BLaER1 (cell line): ENCODE measurements around the gene NTRK3.

ENCODE experiments used
- H3K27ac ChIP-seq: shearing (Covaris generic); formaldehyde crosslinking; 2 replicates; pipeline ENCODE4 v1.8.1; 2022
- H3K27me3 ChIP-seq: shearing (Covaris generic); formaldehyde crosslinking; 2 replicates; pipeline ENCODE4 v1.8.1; 2022
- H3K36me3 ChIP-seq: shearing (Covaris generic); formaldehyde crosslinking; 2 replicates; pipeline ENCODE4 v1.8.1; 2022
- H3K4me1 ChIP-seq: shearing (Covaris generic); formaldehyde crosslinking; 2 replicates; pipeline ENCODE4 v1.8.1; 2022
- H3K4me2 ChIP-seq: shearing (Covaris generic); formaldehyde crosslinking; 2 replicates; pipeline ENCODE4 v1.8.1; 2022
- H3K4me3 ChIP-seq: shearing (Covaris generic); formaldehyde crosslinking; 2 replicates; pipeline ENCODE4 v1.8.1; 2022
- H3K9ac ChIP-seq: shearing (Covaris generic); formaldehyde crosslinking; 2 replicates; pipeline ENCODE4 v1.8.1; 2022
- H3K9me3 ChIP-seq: shearing (Covaris generic); formaldehyde crosslinking; 2 replicates; pipeline ENCODE4 v1.8.1; 2022
- H4K20me1 ChIP-seq: shearing (Covaris generic); formaldehyde crosslinking; 2 replicates; pipeline ENCODE4 v1.8.1; 2022
- Cebpa-rat ChIP-seq: shearing (Covaris generic); IDR thresholded peaks from 2 replicates; pipeline ENCODE4 v1.8.1; 2022

NTRK3 gene

GRCh38 chr15:88282614-88283013, 26.1 kb upstream of the NTRK3 start:
- peaks cover 25% of the 10 kb centered on the region for H3K27me3 ChIP-seq

GRCh38 chr15:88276821-88277410, 20.4 kb upstream of the NTRK3 start:
- Histone ChIP-seq H4K20me1 (no peaks in the 10 kb centered on the region), H3K4me2 (no peak overlapping the region), H3K27ac (no peak overlapping the region), H3K4me1 (peaks cover 13% of the 10 kb centered on the region), H3K4me3 (no peak overlapping the region), H3K27me3 (no peaks in the 10 kb centered on the region), H3K36me3 (no peaks in the 10 kb centered on the region), H3K9ac (no peak overlapping the region), H3K9me3 (no peaks in the 10 kb centered on the region)
- no peak for TF ChIP-seq Cebpa-rat

More at GRCh38 chr15:88282614-88283013, 26.1 kb upstream of the NTRK3 start:
- no peaks in the 10 kb centered on the region for H3K36me3 ChIP-seq
- no peak overlapping the region for H3K27ac ChIP-seq
- no peaks in the 10 kb centered on the region for H4K20me1 ChIP-seq
- H3K9me3 ChIP-seq, result no peaks in the 10 kb centered on the region
- H3K9ac ChIP-seq, result no peak overlapping the region
- no peak for TF ChIP-seq Cebpa-rat
- no peak overlapping the region for H3K4me3 ChIP-seq
- no peaks in the 10 kb centered on the region for H3K4me1 ChIP-seq
- no peak overlapping the region for H3K4me2 ChIP-seq

GRCh38 chr15:88275804-88276203, 19.3 kb upstream of the NTRK3 start:
- no peaks in the 10 kb centered on the region for H3K9me3 ChIP-seq
- H3K27ac ChIP-seq, result no peak overlapping the region
- H3K4me2 ChIP-seq, result no peak overlapping the region
- no peaks in the 10 kb centered on the region for H3K27me3 ChIP-seq
- no peak overlapping the region for H3K9ac ChIP-seq
- H4K20me1 ChIP-seq, result no peaks in the 10 kb centered on the region
- peaks cover 13% of the 10 kb centered on the region for H3K4me1 ChIP-seq
- no peaks in the 10 kb centered on the region for H3K36me3 ChIP-seq
- TF ChIP-seq Cebpa-rat, result no peak
- H3K4me3 ChIP-seq, result no peak overlapping the region

- Histone ChIP-seq H3K9me3 (no peaks in the 10 kb centered on the region), H3K36me3 (no peaks in the 10 kb centered on the region), H3K9ac (no peak overlapping the region), H4K20me1 (no peaks in the 10 kb centered on the region), H3K27ac (no peak overlapping the region), H3K4me1 (peaks cover 13% of the 10 kb centered on the region), H3K4me2 (no peak overlapping the region), H3K27me3 (no peaks in the 10 kb centered on the region), H3K4me3 (no peak overlapping the region)
- TF ChIP-seq Cebpa-rat, result no peak
These were observed 18.3 kb upstream of the NTRK3 start for GRCh38 chr15:88274553-88275460.

- Histone ChIP-seq H3K27ac (no peak overlapping the region), H3K4me2 (peak overlapping the region; percentile 64)
These were observed 15.9 kb upstream of the NTRK3 start for GRCh38 chr15:88272421-88272820.

GRCh38 chr15:88269356-88270062, 13.0 kb upstream of the NTRK3 start:
- H3K36me3 ChIP-seq, result no peaks in the 10 kb centered on the region
- no peak overlapping the region for H3K4me2 ChIP-seq
- H3K27me3 ChIP-seq, result no peaks in the 10 kb centered on the region

More at GRCh38 chr15:88272421-88272820, 15.9 kb upstream of the NTRK3 start:
- TF ChIP-seq Cebpa-rat, result no peak
- no peaks in the 10 kb centered on the region for H3K36me3 ChIP-seq
- H3K4me3 ChIP-seq, result no peak overlapping the region
- no peak overlapping the region for H3K9ac ChIP-seq
- H3K27me3 ChIP-seq, result no peaks in the 10 kb centered on the region
- H4K20me1 ChIP-seq, result no peaks in the 10 kb centered on the region
- no peaks in the 10 kb centered on the region for H3K9me3 ChIP-seq
- H3K4me1 ChIP-seq, result peaks cover 13% of the 10 kb centered on the region

GRCh38 chr15:88267720-88268119, 11.2 kb upstream of the NTRK3 start:
- Histone ChIP-seq H3K27me3 (no peaks in the 10 kb centered on the region), H3K4me2 (no peak overlapping the region), H3K9ac (no peak overlapping the region), H3K9me3 (no peaks in the 10 kb centered on the region), H4K20me1 (no peaks in the 10 kb centered on the region), H3K36me3 (no peaks in the 10 kb centered on the region), H3K4me3 (no peak overlapping the region), H3K27ac (no peak overlapping the region), H3K4me1 (peaks cover 7% of the 10 kb centered on the region)
- no peak for TF ChIP-seq Cebpa-rat

More at GRCh38 chr15:88269356-88270062, 13.0 kb upstream of the NTRK3 start:
- Histone ChIP-seq H3K4me3 (no peak overlapping the region), H3K9ac (no peak overlapping the region), H3K9me3 (no peaks in the 10 kb centered on the region), H3K4me1 (peaks cover 13% of the 10 kb centered on the region), H3K27ac (no peak overlapping the region), H4K20me1 (no peaks in the 10 kb centered on the region)
- TF ChIP-seq Cebpa-rat, result no peak

- no peaks in the 10 kb centered on the region for H3K36me3 ChIP-seq
- no peak for TF ChIP-seq Cebpa-rat
- no peaks in the 10 kb centered on the region for H4K20me1 ChIP-seq
- H3K9ac ChIP-seq, result no peak overlapping the region
- H3K27ac ChIP-seq, result no peak overlapping the region
- H3K9me3 ChIP-seq, result no peaks in the 10 kb centered on the region
- no peaks in the 10 kb centered on the region for H3K4me1 ChIP-seq
- no peak overlapping the region for H3K4me2 ChIP-seq
- H3K4me3 ChIP-seq, result no peak overlapping the region
- no peaks in the 10 kb centered on the region for H3K27me3 ChIP-seq
These were observed 9.6 kb upstream of the NTRK3 start for GRCh38 chr15:88266170-88266569.

GRCh38 chr15:88264622-88265021, 8.1 kb upstream of the NTRK3 start:
- Histone ChIP-seq H3K36me3 (no peaks in the 10 kb centered on the region), H4K20me1 (no peaks in the 10 kb centered on the region), H3K27ac (no peak overlapping the region), H3K4me3 (no peak overlapping the region), H3K9ac (no peak overlapping the region), H3K9me3 (no peaks in the 10 kb centered on the region), H3K27me3 (peaks cover 4% of the 10 kb centered on the region; the same call in 1 of the 2 replicates), H3K4me2 (no peak overlapping the region), H3K4me1 (no peaks in the 10 kb centered on the region)
- TF ChIP-seq Cebpa-rat, result no peak

GRCh38 chr15:88262064-88262463, 5.5 kb upstream of the NTRK3 start:
- Histone ChIP-seq H4K20me1 (no peaks in the 10 kb centered on the region), H3K9ac (no peak overlapping the region)

More at GRCh38 chr15:88262064-88262463, 5.5 kb upstream of the NTRK3 start:
- Histone ChIP-seq H3K9me3 (no peaks in the 10 kb centered on the region), H3K27me3 (peaks cover 28% of the 10 kb centered on the region), H3K36me3 (no peaks in the 10 kb centered on the region), H3K4me2 (no peak overlapping the region), H3K4me1 (peaks cover 4% of the 10 kb centered on the region; the same call in 1 of the 2 replicates), H3K4me3 (no peak overlapping the region), H3K27ac (no peak overlapping the region)
- no peak for TF ChIP-seq Cebpa-rat
